Muscle of back (tissue), 11 donors: ENCODE measurements around the gene IGF2BP2. TPM values are rescaled to one million over a fixed set of nuclear protein-coding genes. Genes with fewer than 3 reads are reported as not detected.
"Not testable (repeated sequence)": the region's sequence is repeated elsewhere in the genome, so short reads cannot be mapped to it uniquely, and the experiment has no call there.

Experiments
- DNase-seq, 3 donors: peaks; one replicate each; pipeline versions ENCODE4 v3.0.0 to v3.0.0-alpha.2; 2013
- polyA plus RNA-seq, 10 donors: library from polyadenylated mRNA; unstranded; fragments of 120-200 nt; gene quantifications; one replicate each; pipeline ENCODE4 v1.2.1, GENCODE V29; 2013; ENCODE audit not compliant: insufficient read length in 10 of 10

IGF2BP2 gene
- polyA plus RNA-seq, 10 donors = 34.6 to 59.6 (median 39.3) TPM

DNA sequence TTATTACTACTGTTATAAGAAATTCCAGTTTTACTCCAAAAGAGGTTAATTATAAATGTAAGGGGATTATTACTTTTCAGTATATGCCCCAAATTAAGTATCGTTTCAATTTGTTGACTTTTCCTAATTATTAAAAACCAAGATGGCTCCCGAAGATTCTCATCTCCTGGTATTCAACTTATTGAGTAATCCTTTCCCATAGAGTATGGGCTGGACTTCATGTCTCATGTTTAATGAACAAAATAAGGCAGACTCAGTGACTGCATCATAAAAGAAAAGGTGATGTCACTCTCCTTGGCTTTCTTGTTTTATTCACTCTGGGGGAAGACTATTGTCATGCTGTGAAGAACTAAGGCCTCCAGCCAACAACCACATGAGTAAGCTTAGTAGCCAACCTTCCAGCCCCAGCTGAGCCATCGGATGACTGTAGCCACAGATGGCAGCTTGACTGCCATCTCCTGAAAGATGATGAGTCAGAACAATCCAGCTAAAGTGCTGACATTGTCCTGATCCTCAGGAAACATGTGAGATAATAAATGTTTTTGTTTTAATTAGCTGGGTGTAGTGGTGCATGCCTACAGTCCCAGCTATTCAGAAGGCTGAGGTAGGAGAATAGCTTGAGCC, 17.3 kb downstream of the IGF2BP2 start:
- DNase-seq = peak in 2 of 3 donors; percentile 15 to 78

DNA sequence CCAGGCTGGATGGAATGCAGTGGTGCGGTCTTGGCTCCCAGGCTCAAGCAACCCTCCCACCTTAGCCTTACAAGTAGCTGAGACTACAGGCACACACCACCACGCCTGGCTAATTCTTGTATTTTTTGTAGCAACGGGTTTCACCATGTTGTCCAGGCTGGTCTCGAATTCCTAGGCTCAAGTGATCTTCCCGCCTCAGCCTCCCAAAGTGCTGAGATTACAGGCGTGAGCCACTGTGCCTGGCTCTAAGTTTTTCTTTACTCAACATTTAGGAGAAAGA, 26.1 kb downstream of the IGF2BP2 start:
- not testable (repeated sequence) for DNase-seq

DNA sequence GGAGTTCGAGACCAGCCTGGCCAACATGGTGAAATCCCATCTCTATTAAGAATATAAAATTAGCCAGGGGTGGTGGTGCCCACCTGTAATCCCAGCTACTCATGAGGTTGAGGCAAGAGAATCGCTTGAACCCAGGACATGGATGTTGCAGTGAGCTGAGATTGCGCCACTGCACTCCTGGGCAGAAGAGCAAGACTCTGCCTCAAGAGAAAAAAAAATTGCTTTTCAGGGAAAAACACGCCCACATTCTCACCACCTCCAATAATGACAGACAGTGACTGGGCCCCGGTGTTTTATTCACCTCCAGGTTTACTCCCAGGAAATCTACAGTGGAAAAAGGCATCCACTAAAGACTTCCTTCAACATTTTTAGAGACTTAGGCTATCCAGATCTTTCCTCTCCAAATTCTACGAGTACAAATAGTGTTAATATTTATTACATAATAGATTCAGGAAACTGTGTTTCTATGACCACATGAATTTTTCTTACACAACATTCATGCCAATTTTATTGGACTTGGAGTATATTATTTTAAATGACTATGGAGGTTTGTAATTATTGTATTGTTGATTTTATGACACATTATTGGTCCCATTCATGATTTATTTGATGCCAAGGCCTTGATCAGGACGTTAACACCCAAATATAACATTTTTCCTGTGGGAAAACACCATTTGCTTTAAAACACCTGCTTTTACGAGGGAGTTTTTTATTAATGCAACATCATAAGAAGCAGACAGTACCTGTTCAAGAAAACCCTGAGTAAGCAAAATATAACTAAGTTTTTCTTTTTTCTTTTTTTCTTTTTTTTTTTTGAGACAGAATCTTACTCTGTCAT, 26.6 kb downstream of the IGF2BP2 start:
- no peak for DNase-seq

DNA sequence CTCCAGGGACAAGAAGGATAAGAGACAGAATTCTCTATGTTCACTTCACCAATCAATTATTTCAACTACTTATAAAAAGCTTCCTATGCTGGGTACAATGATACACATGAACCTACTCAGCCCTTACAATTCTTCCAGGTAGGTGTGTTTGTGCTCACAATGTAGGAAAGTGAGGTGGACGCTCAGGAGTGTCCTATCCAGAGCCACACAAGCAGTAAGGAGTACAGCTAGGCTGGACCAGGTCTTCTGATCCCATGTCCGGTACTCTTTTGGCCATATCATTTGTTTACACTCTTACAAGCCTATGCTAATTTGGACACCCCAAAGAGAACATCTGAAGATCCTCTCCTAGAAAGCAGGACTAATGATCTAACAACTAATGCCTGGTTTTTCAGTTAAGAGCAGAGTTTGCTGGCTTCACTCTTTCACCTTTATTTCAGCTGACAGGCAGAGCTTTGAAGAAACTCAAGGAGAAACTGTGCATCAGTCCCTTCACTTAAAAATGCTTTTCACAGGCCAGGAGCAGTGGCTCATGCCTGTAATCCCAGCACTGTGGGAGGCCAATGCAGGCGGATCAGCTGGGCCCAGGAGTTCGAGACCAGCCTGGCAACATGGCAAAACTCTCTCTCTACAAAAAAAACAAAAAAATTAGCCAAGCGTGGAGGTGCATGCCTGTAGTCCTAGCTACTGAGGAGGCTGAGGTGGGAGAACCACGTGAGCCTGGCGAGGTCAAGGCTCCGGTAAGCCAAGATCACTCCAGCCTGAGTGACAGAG, 27.5 kb downstream of the IGF2BP2 start:
- no peak for DNase-seq

DNA sequence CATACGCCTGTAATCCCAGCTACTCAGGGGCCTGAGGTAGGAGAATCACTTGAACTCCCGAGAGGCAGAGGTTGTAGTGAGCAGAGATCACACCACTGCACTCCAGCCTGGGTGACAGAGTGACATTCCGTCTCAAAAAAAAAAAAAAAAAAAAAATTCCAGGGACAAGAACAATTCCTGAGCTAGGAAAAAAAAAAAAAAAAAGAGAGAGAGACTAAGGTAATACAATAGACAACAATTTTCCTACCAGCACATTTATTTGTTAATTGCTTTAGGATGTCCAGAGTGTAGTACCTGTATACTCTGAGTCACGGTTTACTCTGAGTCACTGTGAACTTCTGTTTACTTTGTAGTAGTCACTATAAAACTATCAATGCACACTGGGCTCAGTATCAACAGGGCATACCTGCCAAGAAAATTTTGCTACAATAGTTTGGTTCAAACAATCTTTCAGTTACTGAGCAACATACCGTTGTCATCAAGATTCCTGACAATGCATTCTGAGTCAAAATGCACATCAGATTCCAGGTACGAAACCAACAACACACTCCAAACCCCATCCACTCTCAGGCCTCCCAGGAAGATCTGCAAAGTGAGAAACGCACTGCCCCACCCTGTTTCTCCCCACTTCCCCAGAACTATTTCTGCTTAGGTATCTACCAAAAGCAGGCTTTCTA, 28.3 kb downstream of the IGF2BP2 start:
- peak in 1 of 3 donors; percentile 33 for DNase-seq

DNA sequence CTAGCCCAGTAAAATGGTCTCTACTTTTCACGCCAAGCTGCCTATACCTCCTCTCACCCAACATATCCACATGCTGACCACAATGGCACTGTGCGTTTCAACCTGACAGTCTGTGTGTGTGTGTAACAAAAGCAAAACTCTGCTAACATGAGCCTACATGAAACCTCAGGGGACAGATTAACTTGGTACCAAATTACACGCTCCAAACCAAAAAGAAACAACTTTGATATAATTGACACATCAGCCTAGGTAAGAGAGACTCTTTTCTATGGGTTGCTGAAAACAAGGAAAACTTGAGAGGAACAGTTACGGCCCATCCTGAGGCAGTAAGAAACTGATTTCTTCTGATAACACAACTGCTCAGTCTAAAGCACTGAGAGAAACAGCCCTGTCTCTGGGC, 31.5 kb downstream of the IGF2BP2 start:
- no peak for DNase-seq

DNA sequence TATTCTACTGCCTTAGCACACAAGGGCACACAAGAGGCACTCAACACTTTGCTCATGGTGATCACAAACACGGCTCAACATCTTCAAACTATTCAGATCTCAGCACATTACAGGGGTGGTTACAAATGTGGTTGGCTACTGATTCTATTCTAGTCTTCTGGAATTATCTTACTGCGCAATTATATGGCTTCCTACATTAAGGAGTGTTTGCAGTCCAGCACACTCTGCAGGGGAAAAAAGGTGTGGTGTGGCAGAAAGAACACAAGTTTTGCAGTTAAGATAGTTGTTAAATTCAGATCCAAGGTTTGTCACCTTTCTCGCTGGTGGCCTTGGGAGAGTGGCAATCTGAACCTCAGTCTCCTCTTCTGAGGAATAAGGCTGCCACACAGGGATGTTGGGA, 31.9 kb downstream of the IGF2BP2 start:
- no peak for DNase-seq

DNA sequence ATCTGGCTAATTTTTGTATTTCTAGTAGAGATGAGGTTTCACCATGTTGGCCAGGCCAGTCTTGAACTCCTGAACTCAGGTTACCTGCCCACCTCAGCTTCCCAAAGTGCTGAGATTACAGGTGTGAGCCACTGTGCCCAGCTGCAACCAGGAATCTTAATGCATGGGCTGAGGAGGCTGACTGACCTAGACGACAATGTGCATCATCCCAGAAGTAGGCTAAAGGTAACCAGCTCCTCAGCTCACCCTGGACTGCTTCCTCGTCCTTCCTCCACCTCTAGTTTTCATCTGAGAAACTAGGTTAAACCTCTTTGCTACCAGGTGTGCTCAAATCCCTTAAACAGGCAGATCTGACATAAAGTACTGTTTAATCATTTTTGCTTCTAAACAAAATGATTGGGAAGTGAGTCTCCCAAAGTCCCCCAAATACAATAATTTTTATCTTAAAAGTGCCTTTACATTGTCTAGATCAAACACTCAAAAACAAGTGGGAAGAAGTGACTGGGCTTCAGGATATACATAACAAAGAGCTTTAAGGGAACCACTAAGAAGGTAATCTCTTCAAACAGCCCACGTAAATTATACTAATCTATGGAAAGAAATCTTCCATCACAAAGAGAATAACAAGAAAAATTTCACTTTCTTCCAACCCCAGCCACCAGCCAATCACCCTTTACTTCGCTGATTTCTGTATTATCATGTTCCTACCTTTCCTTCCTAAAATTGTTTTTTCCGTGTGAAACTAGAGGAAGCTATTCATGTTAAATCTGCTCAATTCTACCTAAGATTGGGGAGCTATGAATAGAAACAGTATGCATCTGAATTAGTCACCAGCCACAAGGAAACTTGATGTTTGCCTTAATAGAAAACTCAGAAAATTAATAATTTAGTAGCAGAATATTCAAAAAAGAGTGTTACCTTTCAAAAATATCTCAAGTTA, 34.7 kb downstream of the IGF2BP2 start:
- no peak for DNase-seq

DNA sequence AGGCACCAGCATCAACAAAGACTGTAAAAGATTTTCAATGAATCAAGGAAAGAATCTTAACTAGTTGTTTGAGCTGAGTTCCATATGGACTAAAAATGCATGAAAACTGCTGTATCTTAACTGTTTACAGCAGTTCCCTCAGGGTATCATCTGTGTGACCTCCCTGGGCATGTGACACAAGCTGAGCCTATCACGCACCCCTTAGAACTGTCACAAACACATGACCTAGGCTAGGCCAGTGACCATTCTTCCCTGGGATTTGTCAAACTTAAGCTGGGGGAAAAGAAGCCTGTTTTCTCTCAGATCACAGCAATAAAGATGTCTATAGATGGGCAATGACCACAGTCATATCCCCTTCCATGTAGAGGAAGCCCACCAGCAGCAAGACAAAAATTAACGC, 35.7 kb downstream of the IGF2BP2 start:
- no peak for DNase-seq

DNA sequence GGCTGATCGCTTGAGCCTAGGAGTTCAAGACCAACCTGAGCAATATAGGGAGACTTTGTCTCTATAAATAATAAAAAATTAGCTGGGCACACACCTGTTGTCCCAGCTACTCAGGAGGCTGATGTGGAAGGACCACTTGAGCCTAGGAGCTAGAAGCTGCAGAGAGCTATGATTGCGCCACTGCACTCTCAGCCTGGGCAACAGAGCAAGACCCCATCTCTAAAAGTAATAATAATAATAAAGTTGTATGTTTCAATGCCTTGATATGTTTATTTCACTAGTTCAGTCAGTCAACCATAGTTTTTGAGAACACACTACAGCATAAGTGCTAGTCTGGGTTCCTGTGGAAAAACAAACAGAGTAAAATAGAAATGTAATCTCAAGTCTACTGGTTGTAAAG, 36.5 kb downstream of the IGF2BP2 start:
- no peak for DNase-seq

DNA sequence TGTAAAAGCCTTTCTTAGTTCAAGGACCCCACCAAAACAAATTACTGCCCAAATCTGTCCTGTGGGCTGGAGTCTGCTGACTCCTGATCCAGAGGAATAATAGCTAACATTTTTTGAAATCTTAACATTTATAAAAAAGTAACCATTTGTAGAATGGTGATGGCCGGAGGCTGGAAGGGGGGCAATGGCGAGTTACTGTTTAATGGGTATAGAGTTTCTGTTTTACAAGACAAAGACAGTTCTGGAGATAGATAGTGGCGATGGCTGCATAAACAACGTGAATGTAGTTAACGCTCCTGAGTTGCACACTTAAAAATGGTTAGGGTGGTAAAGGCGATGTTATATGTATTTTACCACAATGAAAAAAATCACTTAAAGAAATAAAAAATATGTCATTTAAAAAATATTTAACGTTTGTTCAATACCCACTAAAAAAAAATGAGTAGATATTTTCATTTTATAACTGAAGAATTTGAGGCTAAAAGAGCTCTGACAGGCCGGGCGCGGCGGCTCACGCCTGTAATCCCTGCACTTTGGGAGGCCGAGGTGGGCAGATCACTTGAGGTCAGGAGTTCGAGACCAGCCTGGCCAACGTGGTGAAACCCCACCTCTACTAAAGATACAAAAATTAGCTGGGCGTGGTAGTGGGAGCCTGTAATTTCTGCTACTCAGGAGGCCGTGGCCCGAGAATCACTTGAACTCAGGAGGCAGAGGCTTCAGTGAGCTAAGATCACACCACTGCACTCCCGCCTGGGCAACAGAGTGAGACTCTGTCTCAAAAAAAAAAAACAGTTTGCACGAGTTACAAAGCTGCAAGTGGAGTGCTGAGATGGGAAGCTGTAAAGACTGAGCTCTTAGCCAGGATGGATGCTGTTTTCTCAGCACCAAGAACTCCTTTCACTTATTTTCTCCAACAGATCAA, 37.6 kb downstream of the IGF2BP2 start:
- no peak for DNase-seq

DNA sequence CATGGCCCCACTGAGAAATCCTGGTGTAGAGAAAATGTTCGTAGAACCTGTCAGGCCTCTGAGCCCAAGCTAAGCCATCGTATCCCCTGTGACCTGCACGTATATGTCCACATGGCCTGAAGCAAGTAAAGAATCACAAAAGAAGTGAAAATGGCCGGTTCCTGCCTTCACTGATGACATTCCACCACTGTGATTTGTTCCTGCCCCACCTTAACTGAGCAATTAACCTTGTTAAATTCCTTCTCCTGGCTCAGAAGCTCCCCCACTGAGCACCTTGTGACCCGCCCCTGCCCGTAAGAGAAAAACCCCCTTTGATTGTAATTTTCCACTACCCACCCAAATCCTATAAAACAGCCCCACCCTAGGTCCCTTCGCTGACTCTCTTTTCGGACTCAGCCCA, 38.6 kb downstream of the IGF2BP2 start:
- DNase-seq = not testable (repeated sequence)

DNA sequence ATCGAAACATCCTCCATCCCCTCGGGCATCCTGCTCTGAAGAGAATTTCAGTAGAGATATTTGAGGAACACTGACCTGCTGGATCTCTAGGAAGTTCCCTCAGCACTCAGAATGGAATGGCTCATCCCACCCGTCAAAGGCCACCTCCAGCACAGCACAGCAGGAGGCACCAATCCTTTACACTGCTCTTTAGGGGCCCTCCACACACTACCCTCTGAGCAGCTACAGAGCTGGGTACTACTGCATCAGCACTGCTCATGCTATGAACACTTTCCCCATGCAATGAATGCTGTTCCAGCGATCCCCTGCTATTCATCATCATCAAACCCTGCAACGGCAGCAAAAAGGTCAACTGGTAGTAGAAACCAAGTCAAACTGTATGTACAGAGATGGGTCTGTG, 40.5 kb downstream of the IGF2BP2 start:
- DNase-seq = no peak

DNA sequence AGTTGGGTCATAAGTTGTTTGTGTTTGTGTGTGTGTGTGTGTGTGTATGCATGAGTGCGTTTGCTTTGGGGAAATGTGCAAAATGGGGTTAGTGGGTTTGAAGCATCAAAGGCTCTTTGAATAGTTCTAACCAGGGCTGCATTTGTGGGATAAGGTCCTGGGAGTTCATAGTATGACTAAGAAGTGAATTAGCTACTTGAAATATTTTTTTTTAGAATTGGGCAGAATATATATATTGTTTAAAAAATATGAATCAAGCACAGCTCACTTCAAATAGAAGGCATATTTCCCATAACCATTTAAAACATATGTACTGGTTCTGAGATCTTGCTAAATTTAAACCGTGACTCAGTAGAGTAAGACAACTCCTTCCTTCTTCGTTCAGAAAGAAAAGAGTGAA, 43.1 kb downstream of the IGF2BP2 start:
- peak in 1 of 3 donors; percentile 72 for DNase-seq

DNA sequence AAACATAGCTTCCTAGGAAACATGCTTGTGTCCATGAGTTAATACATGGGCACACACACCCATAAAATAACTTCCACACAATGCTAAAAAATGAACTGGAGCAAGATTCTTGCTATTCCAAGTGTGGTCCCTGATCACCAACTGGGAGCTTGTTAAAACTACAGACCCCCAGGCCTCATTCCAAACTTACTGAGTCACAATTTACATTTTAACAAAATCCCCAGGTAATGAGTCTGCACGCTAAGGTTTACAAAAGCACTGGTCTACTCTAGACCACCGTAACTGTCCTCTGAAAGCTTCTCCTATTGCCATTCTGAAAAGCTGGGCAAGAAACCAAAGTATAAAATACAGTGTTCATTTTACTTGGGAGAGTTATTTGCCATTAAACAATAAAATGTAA, 45.4 kb downstream of the IGF2BP2 start:
- no peak for DNase-seq

DNA sequence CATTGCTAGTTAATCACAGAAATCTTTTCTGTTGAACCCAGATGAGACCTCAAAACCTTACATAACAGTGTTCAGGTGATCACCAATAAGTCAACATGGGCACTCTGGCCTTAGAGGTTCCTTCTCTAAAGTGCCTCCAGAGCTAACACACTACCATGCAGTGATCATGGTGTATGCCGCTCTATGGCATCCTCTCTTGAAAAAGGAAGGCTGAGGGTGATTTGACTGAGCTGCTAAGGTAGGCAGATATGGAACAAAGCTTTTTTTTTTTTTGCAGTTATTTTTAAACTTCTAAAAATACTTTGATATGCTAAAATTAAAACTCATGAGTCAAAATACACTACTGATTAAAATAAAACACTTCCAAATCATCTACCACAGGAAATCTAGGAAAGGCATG, 46.0 kb downstream of the IGF2BP2 start:
- no peak for DNase-seq

DNA sequence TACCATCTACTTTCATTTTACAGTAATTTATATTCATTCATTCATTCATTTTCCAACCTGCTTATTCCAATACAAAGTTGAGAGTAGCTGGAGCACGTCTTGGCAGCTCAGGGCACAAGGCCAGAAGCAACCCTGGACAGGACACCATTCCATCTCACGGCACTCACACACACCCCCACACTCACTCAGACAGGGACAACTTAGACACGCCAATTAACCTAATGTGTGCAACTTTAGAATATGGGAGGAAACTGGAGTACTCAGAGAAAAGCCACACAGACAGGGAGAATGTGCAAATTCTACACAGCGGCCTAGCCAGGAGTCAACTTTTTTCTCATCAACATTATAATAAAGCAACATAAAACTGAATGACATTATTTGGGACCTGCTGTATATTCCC, 46.7 kb downstream of the IGF2BP2 start:
- DNase-seq = no peak

DNA sequence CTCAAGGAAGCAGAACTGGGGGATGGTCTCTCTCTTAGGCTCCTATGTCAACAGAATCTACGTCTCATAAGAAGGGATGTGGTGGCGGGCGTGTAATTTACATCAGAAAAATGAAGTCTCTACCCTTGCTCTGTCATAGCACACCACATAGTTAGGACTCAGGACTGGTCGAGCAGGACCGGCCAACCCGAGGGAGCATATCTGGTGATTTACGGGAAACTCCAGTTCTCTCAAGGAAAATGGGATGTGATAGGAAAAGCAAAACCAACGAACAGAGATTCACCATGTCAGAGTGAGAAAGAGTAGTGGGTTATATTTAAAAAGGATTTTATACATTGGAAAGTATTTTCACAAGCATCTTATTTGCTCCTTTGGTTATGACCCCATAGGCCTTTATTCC, 54.7 kb downstream of the IGF2BP2 start:
- DNase-seq = no peak

DNA sequence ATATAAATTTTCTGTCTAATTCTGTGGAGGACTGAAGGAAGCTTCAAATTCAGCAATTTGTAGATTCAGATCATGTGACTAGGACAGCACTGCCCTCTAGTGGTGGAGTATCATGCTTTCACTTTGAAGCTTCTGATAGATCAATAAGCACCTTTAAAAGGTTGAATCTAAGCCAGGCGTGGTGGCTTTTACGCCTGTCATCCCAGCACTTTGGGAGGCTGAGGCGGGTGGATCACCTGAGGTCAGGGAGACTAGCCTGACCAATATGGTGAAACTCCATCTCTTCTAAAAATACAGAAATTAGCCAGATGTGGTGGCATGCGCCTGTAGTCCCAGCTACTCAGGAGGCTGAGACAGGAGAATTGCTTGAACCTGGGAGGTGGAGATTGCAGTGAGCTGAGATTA, 56.3 kb downstream of the IGF2BP2 start:
- peak in 2 of 3 donors; percentile 44 to 55 for DNase-seq
